T-helper 9 cell (primary cell): ENCODE results near the gene TMEFF2.

ENCODE experiments used
- DNase-seq: peaks from one replicate; pipeline ENCODE4 v3.0.0-alpha.2; 2020

The TMEFF2 gene

GRCh38 chr2:192060161-192060560 is 134.6 kb downstream of the TMEFF2 start:
- DNase-seq: no peak

- DNase-seq: no peak
Measured at GRCh38 chr2:192059266-192059665, 135.5 kb downstream of the TMEFF2 start.

DNA sequence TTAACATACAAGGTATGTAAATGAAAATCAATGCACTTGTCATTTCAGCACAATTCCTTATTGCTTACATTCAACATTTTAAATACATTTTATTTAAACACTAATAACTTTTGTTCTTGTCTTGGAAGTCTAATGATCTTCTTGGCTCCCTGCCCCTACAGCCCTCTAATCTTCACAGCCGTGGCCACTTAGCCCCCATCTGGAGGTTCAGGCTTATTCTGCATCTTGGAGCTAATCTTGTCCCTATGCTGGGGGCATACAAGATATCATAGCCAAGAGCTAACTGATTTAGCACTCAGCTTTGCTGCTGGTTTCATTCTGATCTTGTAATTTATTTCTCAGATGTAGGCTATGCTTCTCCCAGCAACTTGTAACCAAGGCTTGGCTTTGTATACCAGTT is 140.8 kb downstream of the TMEFF2 start:
- DNase-seq: no peak

- no peak for DNase-seq
Measured at GRCh38 chr2:192051533-192051932, 143.2 kb downstream of the TMEFF2 start.

- no peak for DNase-seq
Measured at GRCh38 chr2:192049362-192049761, 145.4 kb downstream of the TMEFF2 start.

DNA sequence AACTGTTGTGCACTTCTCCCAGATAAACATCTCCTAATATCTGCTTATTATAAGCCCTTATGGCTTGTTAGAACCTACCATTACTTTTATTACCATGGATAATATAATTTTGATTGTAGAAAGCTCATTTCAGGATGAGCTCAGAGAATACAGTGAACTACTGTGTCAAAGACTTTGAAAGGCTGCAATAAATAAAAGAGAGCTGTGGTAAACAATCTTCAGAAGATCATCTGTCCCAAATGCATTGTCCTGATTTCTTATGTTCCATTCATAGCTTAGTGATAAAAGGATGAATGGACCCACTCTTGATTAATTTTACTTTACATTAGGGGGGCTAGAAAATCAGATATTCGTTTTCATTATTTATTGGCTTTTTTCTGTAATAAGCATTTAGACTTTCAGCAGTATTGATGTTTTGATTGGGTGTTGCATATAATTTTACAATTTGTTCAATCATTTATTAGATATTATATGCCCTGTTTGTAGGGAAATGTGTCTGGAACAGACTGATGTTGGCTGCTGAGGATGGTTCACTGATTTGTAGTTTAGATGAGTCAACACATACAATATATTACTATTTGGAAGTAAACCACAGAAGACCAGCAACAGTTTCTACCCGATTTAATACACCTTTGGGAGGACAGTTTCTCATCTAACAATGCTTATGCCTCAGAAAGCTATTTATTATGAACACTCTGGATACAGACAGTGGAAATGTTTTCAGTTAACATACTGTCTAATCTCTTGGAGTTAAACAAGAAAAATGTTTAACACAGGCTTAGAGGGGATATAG is 147.2 kb downstream of the TMEFF2 start:
- no peak for DNase-seq

DNA sequence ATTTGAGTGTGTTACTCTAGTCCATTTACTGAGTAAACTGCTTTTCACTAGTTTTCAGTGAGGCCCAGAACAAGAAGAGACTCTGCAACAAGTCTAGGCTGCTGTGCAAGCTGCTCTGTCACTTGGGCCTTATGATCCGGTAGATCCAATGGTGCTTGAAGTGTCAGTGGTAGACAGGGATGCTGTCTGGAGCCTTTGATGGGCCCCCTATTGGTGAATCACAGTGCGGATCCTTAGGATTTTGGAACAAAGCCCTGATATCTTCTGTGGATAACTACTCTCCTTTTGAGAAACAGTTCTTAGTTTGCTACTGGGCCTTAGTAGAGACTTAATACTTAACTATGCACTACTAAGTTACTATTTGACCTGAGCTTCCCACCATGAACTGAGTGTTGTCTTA is 150.2 kb downstream of the TMEFF2 start:
- no peak for DNase-seq

- no peak for DNase-seq
Measured at GRCh38 chr2:192043216-192043870, 151.4 kb downstream of the TMEFF2 start.

DNA sequence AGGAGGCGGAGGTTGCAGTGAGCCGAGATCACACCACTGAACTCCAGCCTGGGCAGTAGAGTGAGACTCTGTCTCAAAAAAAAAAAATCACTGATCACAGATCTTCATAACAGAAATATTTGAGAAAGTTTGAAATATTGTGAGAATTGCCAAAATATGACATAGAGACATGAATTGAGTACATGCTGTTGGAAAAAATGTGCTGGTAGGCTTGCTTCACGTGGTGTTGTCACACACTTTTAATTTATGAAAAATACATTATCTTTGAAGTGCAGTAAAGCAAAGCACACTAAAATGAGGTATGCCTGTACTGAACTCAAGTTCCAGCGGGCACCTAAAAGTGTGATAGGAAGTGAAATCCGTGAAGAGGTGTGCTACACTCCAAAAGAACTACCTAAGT is 152.6 kb downstream of the TMEFF2 start:
- DNase-seq: no peak

GRCh38 chr2:192038110-192038509 is 156.6 kb downstream of the TMEFF2 start:
- no peak for DNase-seq

DNA sequence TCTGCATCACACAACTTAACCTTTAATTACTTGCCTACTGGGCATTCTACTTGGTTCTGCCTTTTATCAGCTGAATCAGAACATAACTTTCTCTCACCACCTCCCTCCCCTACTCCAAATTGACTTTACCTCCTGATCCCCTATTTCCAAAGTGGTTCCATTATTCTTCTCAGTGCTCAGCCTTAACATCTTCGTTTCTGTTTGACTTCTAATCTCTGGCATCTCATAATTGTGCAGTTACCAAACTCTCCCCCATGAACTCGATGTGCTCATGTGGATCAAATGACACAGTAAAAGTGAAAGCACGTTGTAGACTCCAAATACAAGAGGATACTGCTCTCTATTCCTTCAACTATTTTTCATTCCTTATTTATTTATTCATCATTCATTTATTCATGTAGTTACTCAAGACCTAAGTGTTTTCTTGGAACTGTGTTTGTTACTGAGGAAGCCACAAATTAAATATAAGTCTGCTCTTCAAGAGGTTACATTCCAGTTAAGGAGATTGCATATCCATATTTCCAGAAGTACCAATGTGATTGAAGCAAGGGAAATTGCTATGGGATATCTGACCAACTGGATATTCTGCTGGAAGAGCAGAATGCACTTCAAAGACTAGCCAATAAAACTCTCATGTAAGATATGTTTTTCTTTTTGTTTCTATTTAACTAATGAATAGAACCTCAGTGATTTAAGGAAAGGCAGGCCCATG is 158.8 kb downstream of the TMEFF2 start:
- no peak for DNase-seq

- DNase-seq: no peak
Measured at GRCh38 chr2:192030856-192031255, 163.9 kb downstream of the TMEFF2 start.

- DNase-seq: no peak
Measured at GRCh38 chr2:192030289-192030688, 164.4 kb downstream of the TMEFF2 start.

DNA sequence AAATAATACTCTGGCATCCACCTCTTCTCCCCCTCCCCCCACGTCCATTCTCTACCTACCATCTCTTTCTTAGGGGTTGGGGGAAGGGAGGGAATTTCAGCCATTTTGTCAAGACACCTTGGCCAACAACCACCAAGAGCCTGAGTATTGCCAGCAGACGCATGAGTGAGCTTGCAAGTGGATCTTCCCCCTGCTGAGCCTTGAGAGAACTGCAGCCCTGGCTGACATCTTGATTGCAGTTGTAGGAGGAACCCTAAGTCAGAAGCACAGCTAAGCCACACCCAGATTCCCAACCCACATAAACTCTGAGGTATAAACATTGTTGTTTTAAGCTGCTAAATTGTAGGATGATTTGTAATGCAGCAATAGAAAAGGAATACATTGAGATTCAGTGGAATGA is 165.6 kb downstream of the TMEFF2 start:
- no peak for DNase-seq

DNA sequence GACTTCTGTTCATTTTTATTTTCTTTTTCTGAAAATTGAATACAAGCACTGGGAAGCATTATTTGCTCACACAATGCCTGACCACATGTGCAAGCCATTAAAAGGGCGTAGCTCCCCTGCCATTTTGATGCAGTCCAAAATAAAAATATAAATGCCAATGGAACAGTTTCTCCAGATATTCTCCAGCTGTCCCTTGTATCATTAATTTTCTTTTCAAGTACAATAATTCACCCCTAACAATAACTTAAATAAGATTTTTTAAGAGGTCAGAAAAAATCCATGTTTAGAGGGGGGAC is 168.0 kb downstream of the TMEFF2 start:
- DNase-seq: no peak

GRCh38 chr2:192026059-192026824 is 168.5 kb downstream of the TMEFF2 start:
- no peak for DNase-seq

- no peak for DNase-seq
Measured at GRCh38 chr2:192025637-192026036, 169.1 kb downstream of the TMEFF2 start.

GRCh38 chr2:192023006-192023405 is 171.7 kb downstream of the TMEFF2 start:
- DNase-seq: no peak

DNA sequence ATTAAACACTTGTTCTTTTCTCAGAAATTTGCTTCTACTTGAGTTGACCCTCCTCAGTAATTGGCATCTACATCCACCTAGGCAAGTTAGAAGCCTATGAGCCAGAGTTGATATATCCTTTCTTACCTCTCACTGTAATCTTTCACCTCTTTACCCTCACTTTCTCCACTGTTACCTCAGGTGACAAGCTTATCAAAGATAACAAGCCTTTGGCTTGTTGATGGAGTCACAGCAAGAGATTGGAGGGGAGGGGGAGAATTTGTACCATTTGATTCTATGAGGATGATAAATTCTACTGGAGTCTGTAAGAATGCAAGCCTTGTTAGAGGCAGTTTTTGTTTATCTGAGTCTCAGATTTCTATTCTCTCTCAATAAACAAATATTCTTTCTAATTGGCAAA is 176.9 kb downstream of the TMEFF2 start:
- DNase-seq: no peak

DNA sequence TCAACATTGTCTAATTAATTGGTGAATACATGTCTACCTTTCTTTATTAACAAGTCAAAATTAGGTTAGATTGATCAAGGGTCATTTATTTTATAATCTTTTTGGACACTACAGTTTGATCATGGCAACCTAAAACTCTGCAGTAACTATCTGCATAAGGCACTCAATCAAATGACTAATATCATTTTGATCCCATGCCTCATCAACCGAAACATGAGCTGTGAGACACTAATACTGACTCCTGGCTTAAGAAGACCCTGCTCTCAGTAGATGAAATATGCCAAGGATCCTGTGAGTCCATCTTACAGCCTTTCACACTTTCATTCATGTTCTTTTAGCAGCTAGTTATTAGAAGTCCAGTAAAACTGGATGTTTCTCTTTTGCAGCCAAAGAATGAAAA is 178.5 kb downstream of the TMEFF2 start:
- DNase-seq: no peak

DNA sequence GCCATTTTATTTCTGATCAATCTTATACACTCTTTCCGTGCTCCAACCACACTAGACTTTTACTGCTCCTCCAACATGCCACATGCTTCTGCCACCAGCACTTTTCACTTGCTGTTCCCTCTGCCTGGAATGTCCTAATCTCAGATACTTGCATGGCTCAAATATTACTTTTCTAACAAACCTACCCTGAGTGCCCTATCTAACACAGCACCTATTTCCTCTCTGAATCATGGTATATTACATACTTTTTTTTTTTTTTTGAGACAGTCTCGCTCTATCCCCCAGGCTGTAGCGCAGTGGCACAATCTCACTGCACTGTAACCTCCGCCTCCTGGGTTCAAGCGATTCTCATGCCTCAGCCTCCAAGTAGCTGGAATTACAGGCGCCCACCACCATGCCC is 181.5 kb downstream of the TMEFF2 start:
- DNase-seq: no peak

DNA sequence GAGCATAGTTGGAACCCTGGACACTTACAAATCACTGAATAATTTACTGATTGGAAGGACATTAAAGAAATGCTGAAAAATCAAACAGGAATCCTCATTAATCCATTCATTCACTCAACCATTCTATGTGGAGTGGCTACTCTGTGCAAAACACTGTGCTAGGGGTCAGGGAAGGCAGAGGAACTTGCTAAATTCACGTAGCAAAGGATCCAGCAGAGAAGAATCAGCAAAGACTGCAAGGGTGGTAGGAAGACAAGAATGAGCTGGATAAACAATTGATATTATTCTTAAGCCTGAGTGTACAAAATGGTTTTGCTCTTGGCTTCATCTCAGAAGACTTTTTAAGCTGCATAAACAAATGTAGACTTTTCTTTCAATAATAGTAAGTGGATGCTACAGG is 183.5 kb downstream of the TMEFF2 start:
- DNase-seq: no peak

GRCh38 chr2:192010073-192010472 is 184.7 kb downstream of the TMEFF2 start:
- no peak for DNase-seq
